ENCODE results near the gene TMPO. TPM values are rescaled to one million over a fixed set of nuclear protein-coding genes. Genes with fewer than 3 reads are reported as not detected.
A peak's percentile ranks its signal among the peaks of the same experiment; 100 is the strongest.

TMPO gene
- total RNA-seq, 1 experiment from 2014 or later = 124 TPM

DNA sequence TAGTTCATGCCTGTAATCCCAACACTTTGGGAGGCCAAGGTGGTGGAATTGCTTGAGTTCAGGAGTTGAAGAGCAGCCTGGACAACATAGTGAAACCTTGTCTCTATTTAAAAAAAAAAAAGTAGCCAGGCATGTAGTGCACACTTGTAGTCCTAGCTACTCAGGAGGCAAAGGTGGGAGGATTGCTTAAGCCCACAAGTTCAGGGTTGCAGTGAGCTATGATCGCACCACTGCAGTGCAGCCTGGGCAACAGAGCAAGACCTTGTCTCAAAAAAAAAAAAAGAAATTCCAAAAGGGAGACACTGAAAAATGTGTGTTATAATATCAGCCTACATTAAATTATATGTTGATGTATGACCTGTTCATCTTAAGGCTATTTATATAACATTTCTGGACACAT, 14.7 kb downstream of the TMPO start:
- ATAC-seq (no peak), DNase-seq (ENCODE audit: low read depth, low spot score) (no peak)
- POLR2A ChIA-PET = no interaction called here
- H3K9me3 ChIP-seq (ENCODE audit: control insufficient read depth, insufficient read depth, low read depth, low read length) = no peaks in the 10 kb centered on the region
- CTCF ChIA-PET = no interaction called here
- H3K4me3 ChIP-seq (ENCODE audit: low read depth in 2 of 2, low read length in 2 of 2) = no peak overlapping the region
- intact Hi-C loops (cut with micrococcal nuclease; ENCODE audit: unreplicated experiment) (loop anchor here (5.0 kb wide), 1 partner anchor 108 kb away; no protein-coding TSS in a partner anchor), in situ Hi-C loops (cut with HindIII; ENCODE audit: low pct_unique_long_range_greater_than_20kb, low sequenced_read_pairs) (no loop called here)
- H3K4me1 ChIP-seq (ENCODE audit: control insufficient read depth, insufficient read depth, low read length) = no peaks in the 10 kb centered on the region
- no TSS peak for BruUV-seq (replicated peaks)
- no peak overlapping the region for H3K27ac ChIP-seq (ENCODE audit: low read length)
- no peaks in the 10 kb centered on the region for H3K27me3 ChIP-seq (ENCODE audit: control insufficient read depth, insufficient read depth, low read length)
- no peak for TF ChIP-seq TCF7L2 (IDR thresholded peaks at IDR 0.05; ENCODE audit: low read depth, low read length)
- TF ChIP-seq SIN3A (IDR thresholded peaks at IDR 0.05; ENCODE audit: borderline replicate concordance, insufficient read depth, low read depth, low read length) = no peak
- no peak for TF ChIP-seq REST (IDR thresholded peaks at IDR 0.05; ENCODE audit: insufficient read depth in 1 of 2, low read depth in 2 of 2, low read length in 1 of 2)
- TF ChIP-seq POLR2AphosphoS5 (IDR thresholded peaks at IDR 0.05; ENCODE audit: low read depth, low read length) = no peak
- TF ChIP-seq, protein P1, sequence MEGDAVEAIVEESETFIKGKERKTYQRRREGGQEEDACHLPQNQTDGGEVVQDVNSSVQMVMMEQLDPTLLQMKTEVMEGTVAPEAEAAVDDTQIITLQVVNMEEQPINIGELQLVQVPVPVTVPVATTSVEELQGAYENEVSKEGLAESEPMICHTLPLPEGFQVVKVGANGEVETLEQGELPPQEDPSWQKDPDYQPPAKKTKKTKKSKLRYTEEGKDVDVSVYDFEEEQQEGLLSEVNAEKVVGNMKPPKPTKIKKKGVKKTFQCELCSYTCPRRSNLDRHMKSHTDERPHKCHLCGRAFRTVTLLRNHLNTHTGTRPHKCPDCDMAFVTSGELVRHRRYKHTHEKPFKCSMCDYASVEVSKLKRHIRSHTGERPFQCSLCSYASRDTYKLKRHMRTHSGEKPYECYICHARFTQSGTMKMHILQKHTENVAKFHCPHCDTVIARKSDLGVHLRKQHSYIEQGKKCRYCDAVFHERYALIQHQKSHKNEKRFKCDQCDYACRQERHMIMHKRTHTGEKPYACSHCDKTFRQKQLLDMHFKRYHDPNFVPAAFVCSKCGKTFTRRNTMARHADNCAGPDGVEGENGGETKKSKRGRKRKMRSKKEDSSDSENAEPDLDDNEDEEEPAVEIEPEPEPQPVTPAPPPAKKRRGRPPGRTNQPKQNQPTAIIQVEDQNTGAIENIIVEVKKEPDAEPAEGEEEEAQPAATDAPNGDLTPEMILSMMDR (IDR thresholded peaks at IDR 0.05) = no peak
- H3K36me3 ChIP-seq (ENCODE audit: control insufficient read depth, insufficient read depth, low read length) = peaks cover 38% of the 10 kb centered on the region; the same call in 1 of the 2 replicates

- Histone ChIP-seq H3K9me3 (ENCODE audit: control insufficient read depth, insufficient read depth, low read depth, low read length) (no peaks in the 10 kb centered on the region), H3K4me3 (ENCODE audit: low read depth in 2 of 2, low read length in 2 of 2) (no peak overlapping the region), H3K36me3 (ENCODE audit: control insufficient read depth, insufficient read depth, low read length) (peaks cover 52% of the 10 kb centered on the region), H3K4me1 (ENCODE audit: control insufficient read depth, insufficient read depth, low read length) (no peaks in the 10 kb centered on the region), H3K27me3 (ENCODE audit: control insufficient read depth, insufficient read depth, low read length) (no peaks in the 10 kb centered on the region), H3K27ac (ENCODE audit: low read length) (no peak overlapping the region; the same call in 1 of the 2 replicates)
- in situ Hi-C loops (cut with HindIII; ENCODE audit: low pct_unique_long_range_greater_than_20kb, low sequenced_read_pairs) (no loop called here), intact Hi-C loops (cut with micrococcal nuclease; ENCODE audit: unreplicated experiment) (loop anchor here (5.0 kb wide), 1 partner anchor 110 kb away; no protein-coding TSS in a partner anchor)
- DNase-seq (ENCODE audit: low read depth, low spot score) = no peak
- BruUV-seq (replicated peaks) = no TSS peak
- POLR2A ChIA-PET = no interaction called here
- CTCF ChIA-PET = interaction anchor here (0.6 to 0.9 kb wide), 2 partner anchors 26 to 34 kb away, joined by 3 to 4 read pairs; no protein-coding TSS in a partner anchor
- peak; percentile 90 for ATAC-seq
- TF ChIP-seq, protein P1 (IDR thresholded peaks at IDR 0.05) = peak; percentile 82
- no peak for TF ChIP-seq SIN3A (IDR thresholded peaks at IDR 0.05; ENCODE audit: borderline replicate concordance, insufficient read depth, low read depth, low read length)
These were observed 17.4 kb downstream of the TMPO start for GRCh38 chr12:98532687-98533304.
